ENCODE measurements around the gene NUDCD2.

DNA sequence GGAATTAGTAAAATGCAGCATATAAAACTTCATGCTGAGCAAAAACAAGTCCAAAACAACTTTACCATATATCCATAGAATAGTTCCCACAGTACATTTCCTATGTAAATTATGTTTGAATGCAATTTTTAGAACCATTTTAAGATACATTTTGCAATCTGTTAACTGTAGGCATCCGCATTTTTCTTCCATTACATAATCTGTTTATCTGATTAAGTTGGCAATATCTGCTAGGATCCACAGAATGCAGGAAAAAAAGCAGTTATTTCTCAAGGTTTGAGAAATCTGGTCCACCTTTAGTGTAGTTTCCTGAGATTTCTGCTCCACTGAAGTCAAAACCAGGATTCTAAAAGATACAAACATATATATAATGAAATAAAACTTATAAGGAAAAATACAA lies 6.2 kb downstream of the NUDCD2 start:
- TF ChIP-seq, protein P1, sequence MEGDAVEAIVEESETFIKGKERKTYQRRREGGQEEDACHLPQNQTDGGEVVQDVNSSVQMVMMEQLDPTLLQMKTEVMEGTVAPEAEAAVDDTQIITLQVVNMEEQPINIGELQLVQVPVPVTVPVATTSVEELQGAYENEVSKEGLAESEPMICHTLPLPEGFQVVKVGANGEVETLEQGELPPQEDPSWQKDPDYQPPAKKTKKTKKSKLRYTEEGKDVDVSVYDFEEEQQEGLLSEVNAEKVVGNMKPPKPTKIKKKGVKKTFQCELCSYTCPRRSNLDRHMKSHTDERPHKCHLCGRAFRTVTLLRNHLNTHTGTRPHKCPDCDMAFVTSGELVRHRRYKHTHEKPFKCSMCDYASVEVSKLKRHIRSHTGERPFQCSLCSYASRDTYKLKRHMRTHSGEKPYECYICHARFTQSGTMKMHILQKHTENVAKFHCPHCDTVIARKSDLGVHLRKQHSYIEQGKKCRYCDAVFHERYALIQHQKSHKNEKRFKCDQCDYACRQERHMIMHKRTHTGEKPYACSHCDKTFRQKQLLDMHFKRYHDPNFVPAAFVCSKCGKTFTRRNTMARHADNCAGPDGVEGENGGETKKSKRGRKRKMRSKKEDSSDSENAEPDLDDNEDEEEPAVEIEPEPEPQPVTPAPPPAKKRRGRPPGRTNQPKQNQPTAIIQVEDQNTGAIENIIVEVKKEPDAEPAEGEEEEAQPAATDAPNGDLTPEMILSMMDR (IDR thresholded peaks at IDR 0.05): no peak
- no peak for TF ChIP-seq EZH2 (IDR thresholded peaks at IDR 0.05; ENCODE audit: borderline replicate concordance, insufficient read depth, low read depth, low read length, poor library complexity, severe bottlenecking)

All from B cell (primary cell).